ENCODE data around the gene BABAM1.

- no peak for TF ChIP-seq CTCF (conservative IDR thresholded peaks at IDR 0.05)
- TF ChIP-seq ZFX (IDR thresholded peaks at IDR 0.05): no peak
Observed at GRCh38 chr19:17262557-17262956, 4.7 kb upstream of the BABAM1 start.

All from C4-2B (cell line).